K562 (cell line): ENCODE measurements around the gene COL23A1. TPM values are rescaled to one million over a fixed set of nuclear protein-coding genes. Genes with fewer than 3 reads are reported as not detected.

Experiments used
- ADNP ChIP-seq: fragments of 200-800 bp; sonication (Bioruptor generic); IDR thresholded peaks from 2 replicates; pipeline ENCODE4 v1.6.1; 2016; ENCODE audit warnings: missing genetic modification characterization, missing compliant biosample characterization
- ARID4B ChIP-seq: sonication (generic); formaldehyde crosslinking; IDR thresholded peaks from 2 replicates; pipeline ENCODE4 v1.8.0; 2022; ENCODE audit warnings: mild to moderate bottlenecking, missing genetic modification reagents
- BCL6 ChIP-seq: fragments of 250-450 bp; sonication (Bioruptor Pico); IDR thresholded peaks from 2 replicates; pipeline ENCODE4 v1.4.0; 2020
- E2F6 ChIP-seq, 2 experiments: IDR thresholded peaks; 2 replicates each; pipeline ENCODE4 v1.6.1; 2011; ENCODE audit warnings: borderline replicate concordance in 1 of 2, control low read depth in 1 of 2, low read depth in 1 of 2, low read length in 1 of 2, mild to moderate bottlenecking in 1 of 2, mixed read lengths in 1 of 2, moderate library complexity in 1 of 2; ENCODE audit not compliant: insufficient read depth in 1 of 2, insufficient read length in 1 of 2, poor library complexity in 1 of 2, severe bottlenecking in 1 of 2; ENCODE audit errors: extremely low read depth in 1 of 2
- FOXM1 ChIP-seq, 2 experiments: fragments of 450-650 bp in 1 of 2; sonication (generic) in 1 of 2; formaldehyde crosslinking in 1 of 2; IDR thresholded peaks; 2 replicates each; pipeline versions ENCODE4 v1.6.1 to v1.9.0; 2017 to 2022; ENCODE audit warnings: low read depth in 2 of 2, mild to moderate bottlenecking in 2 of 2, missing genetic modification reagents in 1 of 2, moderate library complexity in 1 of 2
- MXI1 ChIP-seq: IDR thresholded peaks from 2 replicates; pipeline ENCODE4 v1.6.1; 2011; ENCODE audit warnings: low read depth, mild to moderate bottlenecking, improper control_type of control experiment, low read length
- PHB2 ChIP-seq: fragments of 450-650 bp; IDR thresholded peaks from 2 replicates; pipeline ENCODE4 v1.6.1; 2017; ENCODE audit warnings: low read depth
- POLR2AphosphoS5 ChIP-seq: IDR thresholded peaks from 2 replicates; pipeline ENCODE4 v1.6.1; 2011; ENCODE audit warnings: mild to moderate bottlenecking, low read depth, low read length, moderate library complexity; ENCODE audit not compliant: control insufficient read depth, insufficient read depth
- POLR2H ChIP-seq: IDR thresholded peaks from 2 replicates; pipeline ENCODE4 v1.6.1; 2016; ENCODE audit warnings: missing genetic modification characterization, low read depth, mild to moderate bottlenecking, control low read depth, missing compliant biosample characterization, moderate library complexity
- PREB ChIP-seq: sonication (generic); formaldehyde crosslinking; IDR thresholded peaks from 2 replicates; pipeline ENCODE4 v1.8.1; 2023; ENCODE audit warnings: mild to moderate bottlenecking, missing genetic modification reagents
- RB1 ChIP-seq: fragments of 450-650 bp; IDR thresholded peaks from 2 replicates; pipeline ENCODE4 v1.6.1; 2017; ENCODE audit warnings: low read depth, mild to moderate bottlenecking
- SRF ChIP-seq, 2 experiments: fragments of 250-450, 450-650 bp in 1 of 2; sonication (Bioruptor Pico) in 1 of 2; sonication (generic) in 1 of 2; formaldehyde crosslinking; IDR thresholded peaks; 2 replicates each; pipeline versions ENCODE4 v1.5.0 to v1.5.1; 2020 to 2022; ENCODE audit warnings: mild to moderate bottlenecking in 1 of 2, missing genetic modification reagents in 1 of 2
- SRSF1 ChIP-seq: fragments of 200-400 bp; formaldehyde crosslinking; IDR thresholded peaks from 2 replicates; pipeline ENCODE4 v1.6.1; 2017; ENCODE audit warnings: mild to moderate bottlenecking, low read depth, low read length, moderate library complexity
- TBL1XR1 ChIP-seq, 2 experiments: IDR thresholded peaks; 2 replicates each; pipeline ENCODE4 v1.6.1; 2012; ENCODE audit warnings: improper control_type of control experiment in 2 of 2, low read length in 2 of 2, mild to moderate bottlenecking in 1 of 2
- ZNF431 ChIP-seq: sonication (generic); formaldehyde crosslinking; IDR thresholded peaks from 2 replicates; pipeline ENCODE4 v1.8.0; 2022; ENCODE audit warnings: mild to moderate bottlenecking, missing genetic modification reagents
- polyA plus RNA-seq, 8 experiments: library from polyadenylated mRNA; depleted of rRNA in 4 of 8; stranded (reverse) in 5 of 8; unstranded in 3 of 8; fragments of >200 nt; fragmentation: Nextera tagmentation in 2 of 8; fragmentation: Illumina TruSeq in 1 of 8; extraction: Ambion mirVana in 2 of 8; extraction: Trizol in 1 of 8; gene quantifications; 2 replicates each; pipeline versions ENCODE4 v1.2.1 to v1.2.3, GENCODE V29; 2011 to 2014; ENCODE audit warnings: inconsistent platforms in 1 of 8, missing spikeins in 1 of 8
- total RNA-seq, 7 experiments: library from RNA; depleted of rRNA in 6 of 7; stranded (reverse); fragments of >200 nt in 6 of 7; fragmentation: Illumina TruSeq in 2 of 7; extraction: Trizol in 2 of 7; gene quantifications; 2 replicates each; pipeline versions ENCODE4 v1.2.1 to v1.2.3, GENCODE V29; 2011 to 2021; ENCODE audit warnings: low replicate concordance in 1 of 7
- TF ChIP-seq, protein P1 (sequence below): sonication (generic); formaldehyde crosslinking; IDR thresholded peaks from 2 replicates; pipeline ENCODE4 v1.8.1; 2023; ENCODE audit warnings: mild to moderate bottlenecking, missing genetic modification reagents
- TF ChIP-seq, protein P2 (sequence below): sonication (generic); formaldehyde crosslinking; IDR thresholded peaks from 2 replicates; pipeline ENCODE4 v1.8.0; 2022; ENCODE audit warnings: mild to moderate bottlenecking, missing genetic modification reagents

COL23A1 gene
- total and polyA plus RNA-seq, 9 of the 15 experiments (the other 6 are each of a cell fraction or from before 2014, with no cell fraction given), result 0.09 TPM; not detected in 8

DNA sequence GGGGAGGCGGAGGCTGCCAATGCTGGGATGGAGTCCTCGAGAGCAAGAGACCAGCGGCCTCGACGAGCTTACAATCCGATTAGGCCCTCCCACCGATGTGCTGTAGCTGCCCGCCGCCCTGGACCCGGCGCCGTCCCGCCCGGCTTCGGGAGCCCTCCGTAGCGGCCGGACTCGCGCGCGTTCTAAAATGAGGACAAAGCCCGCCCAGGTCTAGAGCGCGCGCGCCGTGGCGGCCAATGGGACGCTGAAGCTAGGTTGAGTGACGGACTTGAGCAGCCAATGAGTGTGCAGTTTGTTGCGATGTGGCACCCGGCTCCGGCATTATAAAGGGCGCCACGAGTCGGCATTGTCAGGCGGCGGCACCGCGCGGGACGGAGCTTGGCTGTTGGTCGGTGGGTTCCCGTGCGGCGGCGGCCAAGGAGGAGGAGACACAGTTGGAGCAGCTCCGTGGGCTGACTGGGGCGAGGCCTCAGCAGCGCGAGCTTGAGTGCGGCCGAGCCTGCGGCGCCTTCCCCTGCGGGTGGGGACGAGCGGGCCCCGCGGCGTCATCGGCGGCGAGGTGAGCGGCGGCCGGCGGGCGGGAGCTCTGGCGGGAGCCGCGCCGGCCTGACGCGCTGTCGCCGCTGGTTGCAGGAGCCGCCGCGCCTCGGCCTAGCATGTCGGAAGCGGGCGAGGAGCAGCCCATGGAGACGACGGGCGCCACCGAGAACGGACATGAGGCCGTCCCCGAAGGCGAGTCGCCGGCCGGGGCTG, 385.8 kb downstream of the COL23A1 start, which contains the start of gene HNRNPAB (continued):
- peak; percentile 98 for TF ChIP-seq POLR2AphosphoS5
- no peak for TF ChIP-seq FOXM1 (IDR thresholded peaks at IDR 0.05; ENCODE audit: low read depth)
- TF ChIP-seq FOXM1 (CRISPR knock-in tag; IDR thresholded peaks at IDR 0.05; ENCODE audit: low read depth), result peak; percentile 80; the same call in 1 of the 2 replicates
- TF ChIP-seq MXI1, result peak; percentile 61; the same call in 1 of the 2 replicates
- TF ChIP-seq ADNP, result no peak
- TF ChIP-seq RB1, result peak; percentile 95
- peak; percentile 38 to 95; a peak in 2 of 4 replicates for TF ChIP-seq SRF (CRISPR knock-in tag; IDR thresholded peaks at IDR 0.05)
- TF ChIP-seq PHB2, result no peak
- TF ChIP-seq ARID4B (CRISPR knock-in tag), result peak; percentile 86
- no peak for TF ChIP-seq BCL6 (CRISPR knock-in tag)
- peak; percentile 22 to 35; a peak in 1 of 4 replicates for TF ChIP-seq TBL1XR1 (IDR thresholded peaks at IDR 0.05; ENCODE audit: low read length in 2 of 2)
- no peak for TF ChIP-seq PREB
- TF ChIP-seq, protein P1, sequence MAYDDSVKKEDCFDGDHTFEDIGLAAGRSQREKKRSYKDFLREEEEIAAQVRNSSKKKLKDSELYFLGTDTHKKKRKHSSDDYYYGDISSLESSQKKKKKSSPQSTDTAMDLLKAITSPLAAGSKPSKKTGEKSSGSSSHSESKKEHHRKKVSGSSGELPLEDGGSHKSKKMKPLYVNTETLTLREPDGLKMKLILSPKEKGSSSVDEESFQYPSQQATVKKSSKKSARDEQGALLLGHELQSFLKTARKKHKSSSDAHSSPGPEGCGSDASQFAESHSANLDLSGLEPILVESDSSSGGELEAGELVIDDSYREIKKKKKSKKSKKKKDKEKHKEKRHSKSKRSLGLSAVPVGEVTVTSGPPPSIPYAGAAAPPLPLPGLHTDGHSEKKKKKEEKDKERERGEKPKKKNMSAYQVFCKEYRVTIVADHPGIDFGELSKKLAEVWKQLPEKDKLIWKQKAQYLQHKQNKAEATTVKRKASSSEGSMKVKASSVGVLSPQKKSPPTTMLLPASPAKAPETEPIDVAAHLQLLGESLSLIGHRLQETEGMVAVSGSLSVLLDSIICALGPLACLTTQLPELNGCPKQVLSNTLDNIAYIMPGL, result peak; percentile 90; the same call in 1 of the 2 replicates
- TF ChIP-seq POLR2H (tag), result peak; percentile 98
- TF ChIP-seq ZNF431 (CRISPR knock-in tag), result no peak
- TF ChIP-seq E2F6 (IDR thresholded peaks at IDR 0.05; ENCODE audit: borderline replicate concordance in 1 of 2, extremely low read depth in 1 of 2, insufficient read depth in 1 of 2, insufficient read length in 1 of 2, low read depth in 1 of 2, low read length in 1 of 2, poor library complexity in 1 of 2, severe bottlenecking in 1 of 2), result peak; percentile 69 to 77
- peak; percentile 95 for TF ChIP-seq SRSF1
- TF ChIP-seq, protein P2, sequence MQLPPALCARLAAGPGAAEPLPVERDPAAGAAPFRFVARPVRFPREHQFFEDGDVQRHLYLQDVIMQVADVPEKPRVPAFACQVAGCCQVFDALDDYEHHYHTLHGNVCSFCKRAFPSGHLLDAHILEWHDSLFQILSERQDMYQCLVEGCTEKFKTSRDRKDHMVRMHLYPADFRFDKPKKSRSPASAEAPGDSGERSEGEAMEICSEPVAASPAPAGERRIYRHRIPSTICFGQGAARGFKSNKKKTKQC, result peak; percentile 70
